ENCODE results near the gene IGF1R. TPM values are rescaled to one million over a fixed set of nuclear protein-coding genes. Genes with fewer than 3 reads are reported as not detected.

IGF1R gene
- total RNA-seq, 1 experiment from 2014 or later, result 16.3 TPM

DNA sequence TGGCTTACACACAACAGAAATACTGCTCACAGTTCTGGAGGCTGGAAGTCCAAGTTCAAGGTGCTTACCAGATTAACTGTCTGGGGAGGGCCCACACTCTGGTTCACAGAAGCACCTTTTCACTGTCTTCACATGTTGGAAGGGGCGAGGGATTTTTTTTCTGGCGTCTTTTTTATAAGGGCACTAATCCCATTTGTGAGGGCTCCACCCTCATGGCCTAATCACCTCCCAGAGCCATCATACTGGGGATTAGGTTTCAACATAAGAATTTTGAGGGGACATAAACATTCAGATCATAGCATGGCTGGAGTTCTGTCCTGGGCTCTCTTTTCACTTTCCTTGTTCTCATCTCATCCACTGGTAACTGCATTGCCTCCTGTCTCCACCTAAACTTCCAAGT lies 63.5 kb downstream of the IGF1R start:
- H3K4me3 ChIP-seq (replicated peaks in 1 of 2; ENCODE audit: low read depth in 1 of 2, low read length in 2 of 2), result no peak overlapping the region
- intact Hi-C loops (cut with micrococcal nuclease), result no loop called here
- BruUV-seq (replicated peaks), result no TSS peak
- H3K4me2 ChIP-seq (ENCODE audit: low read length), result no peak overlapping the region
- no peaks in the 10 kb centered on the region for H3K9me2 ChIP-seq (ENCODE audit: insufficient read depth)
- H3K27me3 ChIP-seq (ENCODE audit: insufficient read depth, low read length), result no peaks in the 10 kb centered on the region
- no peaks in the 10 kb centered on the region for H3K36me3 ChIP-seq (ENCODE audit: control insufficient read depth in 1 of 2, insufficient read depth in 2 of 2, low read length in 2 of 2)
- H3K9me3 ChIP-seq (ENCODE audit: control insufficient read depth in 1 of 2, insufficient read depth in 1 of 2, low read depth in 1 of 2, low read length in 2 of 2), result peaks cover 0 to 4% of the 10 kb centered on the region in 2 experiments; a peak in 1 of 4 replicates
- H3K4me1 ChIP-seq (ENCODE audit: control insufficient read depth in 1 of 2, insufficient read depth in 2 of 2, low read length in 2 of 2), result no peaks in the 10 kb centered on the region
- H3K27ac ChIP-seq (ENCODE audit: low read depth, low read length), result no peak overlapping the region
- no peak overlapping the region for H3K9ac ChIP-seq (ENCODE audit: low read length)
- TF ChIP-seq, protein P1, sequence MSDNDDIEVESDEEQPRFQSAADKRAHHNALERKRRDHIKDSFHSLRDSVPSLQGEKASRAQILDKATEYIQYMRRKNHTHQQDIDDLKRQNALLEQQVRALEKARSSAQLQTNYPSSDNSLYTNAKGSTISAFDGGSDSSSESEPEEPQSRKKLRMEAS (IDR thresholded peaks at IDR 0.05), result no peak
- TF ChIP-seq EZH2 (IDR thresholded peaks at IDR 0.05) (no peak), CBX3 (IDR thresholded peaks at IDR 0.05; ENCODE audit: low read depth) (no peak), POLR2AphosphoS5 (IDR thresholded peaks at IDR 0.05; ENCODE audit: low read depth, low read length) (no peak), CEBPB (IDR thresholded peaks at IDR 0.05; ENCODE audit: low read depth) (no peak), ZNF274 (IDR thresholded peaks at IDR 0.05; ENCODE audit: low read depth, low read length) (no peak), EZH2phosphoT487 (IDR thresholded peaks at IDR 0.05; ENCODE audit: borderline replicate concordance) (no peak), TCF7L2 (IDR thresholded peaks at IDR 0.05; ENCODE audit: borderline replicate concordance, extremely low read depth, insufficient read depth, insufficient read length) (no peak), ZFX (IDR thresholded peaks at IDR 0.05) (no peak)
- TF ChIP-seq, protein P2, sequence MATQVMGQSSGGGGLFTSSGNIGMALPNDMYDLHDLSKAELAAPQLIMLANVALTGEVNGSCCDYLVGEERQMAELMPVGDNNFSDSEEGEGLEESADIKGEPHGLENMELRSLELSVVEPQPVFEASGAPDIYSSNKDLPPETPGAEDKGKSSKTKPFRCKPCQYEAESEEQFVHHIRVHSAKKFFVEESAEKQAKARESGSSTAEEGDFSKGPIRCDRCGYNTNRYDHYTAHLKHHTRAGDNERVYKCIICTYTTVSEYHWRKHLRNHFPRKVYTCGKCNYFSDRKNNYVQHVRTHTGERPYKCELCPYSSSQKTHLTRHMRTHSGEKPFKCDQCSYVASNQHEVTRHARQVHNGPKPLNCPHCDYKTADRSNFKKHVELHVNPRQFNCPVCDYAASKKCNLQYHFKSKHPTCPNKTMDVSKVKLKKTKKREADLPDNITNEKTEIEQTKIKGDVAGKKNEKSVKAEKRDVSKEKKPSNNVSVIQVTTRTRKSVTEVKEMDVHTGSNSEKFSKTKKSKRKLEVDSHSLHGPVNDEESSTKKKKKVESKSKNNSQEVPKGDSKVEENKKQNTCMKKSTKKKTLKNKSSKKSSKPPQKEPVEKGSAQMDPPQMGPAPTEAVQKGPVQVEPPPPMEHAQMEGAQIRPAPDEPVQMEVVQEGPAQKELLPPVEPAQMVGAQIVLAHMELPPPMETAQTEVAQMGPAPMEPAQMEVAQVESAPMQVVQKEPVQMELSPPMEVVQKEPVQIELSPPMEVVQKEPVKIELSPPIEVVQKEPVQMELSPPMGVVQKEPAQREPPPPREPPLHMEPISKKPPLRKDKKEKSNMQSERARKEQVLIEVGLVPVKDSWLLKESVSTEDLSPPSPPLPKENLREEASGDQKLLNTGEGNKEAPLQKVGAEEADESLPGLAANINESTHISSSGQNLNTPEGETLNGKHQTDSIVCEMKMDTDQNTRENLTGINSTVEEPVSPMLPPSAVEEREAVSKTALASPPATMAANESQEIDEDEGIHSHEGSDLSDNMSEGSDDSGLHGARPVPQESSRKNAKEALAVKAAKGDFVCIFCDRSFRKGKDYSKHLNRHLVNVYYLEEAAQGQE (IDR thresholded peaks at IDR 0.05; ENCODE audit: low read depth), result no peak
- TF ChIP-seq, protein P3, sequence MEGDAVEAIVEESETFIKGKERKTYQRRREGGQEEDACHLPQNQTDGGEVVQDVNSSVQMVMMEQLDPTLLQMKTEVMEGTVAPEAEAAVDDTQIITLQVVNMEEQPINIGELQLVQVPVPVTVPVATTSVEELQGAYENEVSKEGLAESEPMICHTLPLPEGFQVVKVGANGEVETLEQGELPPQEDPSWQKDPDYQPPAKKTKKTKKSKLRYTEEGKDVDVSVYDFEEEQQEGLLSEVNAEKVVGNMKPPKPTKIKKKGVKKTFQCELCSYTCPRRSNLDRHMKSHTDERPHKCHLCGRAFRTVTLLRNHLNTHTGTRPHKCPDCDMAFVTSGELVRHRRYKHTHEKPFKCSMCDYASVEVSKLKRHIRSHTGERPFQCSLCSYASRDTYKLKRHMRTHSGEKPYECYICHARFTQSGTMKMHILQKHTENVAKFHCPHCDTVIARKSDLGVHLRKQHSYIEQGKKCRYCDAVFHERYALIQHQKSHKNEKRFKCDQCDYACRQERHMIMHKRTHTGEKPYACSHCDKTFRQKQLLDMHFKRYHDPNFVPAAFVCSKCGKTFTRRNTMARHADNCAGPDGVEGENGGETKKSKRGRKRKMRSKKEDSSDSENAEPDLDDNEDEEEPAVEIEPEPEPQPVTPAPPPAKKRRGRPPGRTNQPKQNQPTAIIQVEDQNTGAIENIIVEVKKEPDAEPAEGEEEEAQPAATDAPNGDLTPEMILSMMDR (IDR thresholded peaks at IDR 0.05 in 2 of 3, conservative IDR thresholded peaks at IDR 0.05 in 1 of 3; ENCODE audit: borderline replicate concordance in 1 of 3, insufficient read depth in 1 of 3, low read depth in 2 of 3, low read length in 2 of 3), result no peak
- TF ChIP-seq, protein P4, sequence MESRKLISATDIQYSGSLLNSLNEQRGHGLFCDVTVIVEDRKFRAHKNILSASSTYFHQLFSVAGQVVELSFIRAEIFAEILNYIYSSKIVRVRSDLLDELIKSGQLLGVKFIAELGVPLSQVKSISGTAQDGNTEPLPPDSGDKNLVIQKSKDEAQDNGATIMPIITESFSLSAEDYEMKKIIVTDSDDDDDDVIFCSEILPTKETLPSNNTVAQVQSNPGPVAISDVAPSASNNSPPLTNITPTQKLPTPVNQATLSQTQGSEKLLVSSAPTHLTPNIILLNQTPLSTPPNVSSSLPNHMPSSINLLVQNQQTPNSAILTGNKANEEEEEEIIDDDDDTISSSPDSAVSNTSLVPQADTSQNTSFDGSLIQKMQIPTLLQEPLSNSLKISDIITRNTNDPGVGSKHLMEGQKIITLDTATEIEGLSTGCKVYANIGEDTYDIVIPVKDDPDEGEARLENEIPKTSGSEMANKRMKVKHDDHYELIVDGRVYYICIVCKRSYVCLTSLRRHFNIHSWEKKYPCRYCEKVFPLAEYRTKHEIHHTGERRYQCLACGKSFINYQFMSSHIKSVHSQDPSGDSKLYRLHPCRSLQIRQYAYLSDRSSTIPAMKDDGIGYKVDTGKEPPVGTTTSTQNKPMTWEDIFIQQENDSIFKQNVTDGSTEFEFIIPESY (IDR thresholded peaks at IDR 0.05; ENCODE audit: extremely low read depth, insufficient replicate concordance, low read length), result no peak
- CTCF ChIA-PET, result no interaction called here
- no peaks in the 10 kb centered on the region for H3K79me2 ChIP-seq (ENCODE audit: insufficient read depth, low read length)
- POLR2A ChIA-PET, result no interaction called here
- no peak overlapping the region for H2AFZ ChIP-seq (ENCODE audit: low read depth, low read length, poor library complexity, severe bottlenecking)
- no peak for ATAC-seq
- no peaks in the 10 kb centered on the region for H4K20me1 ChIP-seq (ENCODE audit: insufficient read depth)
- no peak for DNase-seq (ENCODE audit: low read depth, low spot score)
- RAD21 ChIA-PET (ENCODE audit: low non-redundant PET in 1 of 2, low total read pairs in 2 of 2, uncharacterized antibody in 2 of 2, unreplicated experiment in 2 of 2), result no interaction called here
